ENCODE data around the gene PCYT2.
A peak's percentile ranks its signal among the peaks of the same experiment; 100 is the strongest.

Gene PCYT2

DNA sequence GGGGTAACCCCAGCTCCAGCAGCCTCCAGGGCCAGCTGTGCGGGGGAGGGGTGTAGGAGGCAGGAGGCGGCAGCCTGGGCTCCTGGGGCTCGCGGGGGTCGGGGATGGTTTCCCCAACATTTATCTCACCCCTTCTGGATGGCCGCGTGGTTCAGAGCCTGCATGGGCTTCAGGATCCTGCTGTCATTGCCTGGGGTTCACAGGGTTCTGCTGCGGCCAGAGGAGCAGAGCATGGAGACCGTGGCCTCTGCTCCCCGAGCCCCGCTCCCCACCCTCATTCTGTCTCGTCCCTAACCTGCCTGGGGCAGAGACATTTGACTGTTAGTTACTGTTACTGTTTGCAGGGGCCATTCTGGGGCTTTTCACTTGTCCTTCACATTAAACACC is 31.0 kb upstream of the PCYT2 start:
- DNase-seq, result no peak

DNA sequence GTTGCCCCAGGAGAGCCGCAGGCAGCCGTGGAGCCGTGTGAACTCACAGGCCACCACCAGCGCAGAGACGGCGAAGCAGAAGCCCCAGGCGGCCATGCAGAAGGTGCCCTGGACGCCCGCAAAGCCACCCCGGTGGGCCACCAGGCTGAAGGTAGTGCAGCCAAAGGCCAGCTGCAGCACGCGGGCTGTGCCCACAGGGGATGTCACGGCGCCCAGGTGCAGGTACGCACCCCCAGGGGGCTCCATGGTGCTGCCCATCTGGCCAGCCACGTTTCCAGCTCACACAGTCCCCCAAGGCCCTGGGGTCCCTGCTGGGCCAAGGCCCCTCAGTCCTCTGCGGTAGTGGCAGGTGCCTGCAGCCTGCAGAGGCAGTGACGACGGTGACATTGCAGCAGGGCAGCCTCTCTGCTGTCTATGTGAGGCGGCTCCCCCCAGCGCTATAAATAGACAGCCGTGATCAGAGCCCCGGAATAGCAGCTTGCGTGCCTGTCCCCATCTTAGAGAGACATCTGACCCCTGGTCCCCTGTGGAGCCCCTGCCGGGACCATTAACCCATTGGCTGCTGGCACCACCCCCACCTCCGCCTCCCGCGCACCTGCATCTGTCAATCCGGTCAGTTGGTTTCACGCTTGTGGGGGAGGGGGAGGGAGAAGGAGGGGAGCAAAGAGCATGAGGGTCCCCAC is 30.4 kb upstream of the PCYT2 start:
- peak; percentile 62 for DNase-seq

GRCh38 chr17:81940538-81941483 is 29.6 kb upstream of the PCYT2 start:
- DNase-seq, result peak; percentile 19

GRCh38 chr17:81939881-81940385 is 28.7 kb upstream of the PCYT2 start:
- DNase-seq, result peak; percentile 43

GRCh38 chr17:81939218-81939617 is 28.0 kb upstream of the PCYT2 start:
- peak; percentile 18 for DNase-seq

DNA sequence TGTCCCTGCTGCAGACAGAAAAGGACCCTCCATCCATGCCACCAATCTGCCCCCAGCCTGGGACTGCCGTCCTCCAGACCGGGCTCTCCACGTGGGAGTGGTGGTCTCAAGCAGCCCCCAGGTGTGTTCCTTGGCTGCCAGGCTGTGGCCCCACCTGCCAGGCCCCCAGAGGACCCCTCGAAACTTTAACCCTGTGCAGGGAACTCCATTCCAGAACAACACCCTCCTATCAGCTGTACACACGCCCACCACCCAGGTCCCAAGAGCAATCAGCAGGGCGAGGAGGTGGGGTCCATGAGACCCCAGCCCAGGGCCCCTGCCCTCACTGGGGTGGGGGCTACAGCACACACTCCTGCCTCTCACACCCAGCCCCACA is 24.5 kb upstream of the PCYT2 start:
- DNase-seq, result no peak

DNA sequence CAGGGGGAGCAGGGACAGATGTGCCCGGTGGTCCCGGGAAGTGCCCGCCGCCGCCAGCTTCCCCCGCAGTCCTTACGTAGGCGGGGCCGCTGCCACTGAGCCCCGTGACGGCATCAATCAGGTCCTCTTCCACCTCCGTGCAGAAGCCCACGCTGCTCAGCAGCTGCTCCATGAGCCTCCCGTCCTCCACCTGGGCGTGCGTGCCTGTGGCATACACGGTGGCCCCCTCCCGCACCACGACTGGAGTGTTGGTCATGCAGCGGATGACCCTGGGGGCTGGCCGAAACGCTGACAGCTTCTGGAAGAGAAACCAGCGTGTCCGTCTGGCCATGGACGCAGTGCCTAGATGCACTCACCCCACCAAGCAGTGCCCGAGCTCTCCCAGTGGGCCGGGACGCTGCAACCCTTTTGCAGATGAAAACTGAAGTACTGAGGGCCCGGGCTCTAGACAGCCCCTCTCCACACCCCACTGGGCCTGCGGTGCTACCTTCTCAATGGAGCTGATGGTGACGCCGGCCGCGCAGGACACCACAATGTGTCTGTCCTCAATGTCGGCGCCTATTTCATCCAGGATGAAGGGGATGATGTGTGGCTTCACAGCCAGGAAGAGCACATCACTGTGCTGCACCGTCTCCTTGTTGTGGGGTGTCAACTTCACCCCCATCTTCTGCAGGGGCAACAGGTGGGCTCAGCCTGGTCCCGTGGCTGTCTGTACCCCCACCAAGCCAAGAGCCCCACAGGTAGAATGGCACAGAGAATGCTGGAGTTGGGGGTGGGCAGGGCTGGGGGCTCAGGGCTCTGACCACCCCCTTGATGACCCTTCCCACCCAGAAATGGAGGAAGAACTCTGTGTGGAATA is 23.9 kb upstream of the PCYT2 start:
- DNase-seq, result no peak

GRCh38 chr17:81934098-81934757 is 23.0 kb upstream of the PCYT2 start:
- no peak for DNase-seq

GRCh38 chr17:81933178-81933699 is 22.0 kb upstream of the PCYT2 start:
- DNase-seq, result no peak

- DNase-seq, result peak; percentile 19
Measured at GRCh38 chr17:81932333-81932983, 21.3 kb upstream of the PCYT2 start.

GRCh38 chr17:81931557-81932332 is 20.5 kb upstream of the PCYT2 start:
- peak; percentile 35 for DNase-seq

DNA sequence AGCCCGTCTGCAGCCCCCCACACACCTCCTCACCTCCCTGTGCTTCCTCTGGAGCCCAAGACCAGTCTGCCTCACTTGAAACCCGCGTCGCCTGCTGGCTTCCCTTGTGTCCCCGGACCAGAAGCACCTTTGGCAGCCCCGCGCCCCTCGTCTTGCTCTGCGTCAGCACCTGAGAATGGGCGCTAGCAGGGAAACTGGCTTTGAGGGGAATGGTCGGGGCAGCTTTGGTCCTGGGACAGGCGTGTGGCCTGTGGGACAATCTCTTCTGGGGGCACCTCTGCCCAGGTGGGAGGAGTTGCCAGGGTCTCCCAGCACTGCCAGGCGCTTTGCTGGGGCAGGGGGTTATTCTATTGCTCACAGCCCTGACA is 20.0 kb upstream of the PCYT2 start:
- peak; percentile 25 for DNase-seq

- no peak for DNase-seq
Measured at GRCh38 chr17:81930142-81931125, 19.2 kb upstream of the PCYT2 start.

DNA sequence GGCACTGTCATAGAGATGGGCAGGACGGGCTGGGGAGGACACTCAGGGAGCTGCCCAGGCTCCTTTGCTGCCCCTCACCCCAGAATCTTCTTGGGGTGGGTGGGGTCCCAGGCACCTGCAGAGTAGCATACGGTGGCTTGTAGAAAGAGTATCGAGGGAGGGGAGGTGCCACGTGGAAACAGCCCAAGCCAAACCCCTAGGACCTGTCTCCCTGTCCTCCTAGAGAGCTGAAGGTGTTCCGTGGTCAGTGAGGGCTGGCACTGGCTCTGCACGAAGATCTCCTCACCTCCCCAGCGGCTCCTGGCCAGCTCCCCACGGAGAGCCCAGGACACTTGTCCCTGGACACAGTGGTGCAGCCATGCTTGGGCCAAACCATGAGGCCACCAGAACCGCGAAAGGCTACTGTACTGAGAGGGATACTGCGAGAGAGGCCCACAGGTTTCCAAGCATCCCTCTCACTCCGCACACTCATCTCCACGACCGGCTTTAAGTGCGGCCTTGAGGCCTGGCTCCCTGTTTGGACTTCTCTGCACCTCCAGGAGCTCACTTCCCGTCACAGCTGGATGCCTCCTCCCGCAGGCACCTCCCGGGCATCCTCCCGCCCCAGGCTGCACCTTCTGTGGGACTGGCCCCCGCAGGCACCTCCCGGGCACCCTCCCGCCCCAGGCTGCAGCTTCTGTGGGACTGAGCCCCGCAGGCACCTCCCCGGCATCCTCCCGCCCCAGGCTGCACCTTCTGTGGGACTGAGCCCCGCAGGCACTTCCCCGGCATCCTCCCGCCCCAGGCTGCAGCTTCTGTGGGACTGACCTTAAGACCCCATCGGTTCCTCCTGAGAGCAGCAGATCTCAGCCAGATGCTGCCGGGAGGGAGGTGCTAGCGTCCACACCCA is 18.3 kb upstream of the PCYT2 start:
- DNase-seq, result no peak

DNA sequence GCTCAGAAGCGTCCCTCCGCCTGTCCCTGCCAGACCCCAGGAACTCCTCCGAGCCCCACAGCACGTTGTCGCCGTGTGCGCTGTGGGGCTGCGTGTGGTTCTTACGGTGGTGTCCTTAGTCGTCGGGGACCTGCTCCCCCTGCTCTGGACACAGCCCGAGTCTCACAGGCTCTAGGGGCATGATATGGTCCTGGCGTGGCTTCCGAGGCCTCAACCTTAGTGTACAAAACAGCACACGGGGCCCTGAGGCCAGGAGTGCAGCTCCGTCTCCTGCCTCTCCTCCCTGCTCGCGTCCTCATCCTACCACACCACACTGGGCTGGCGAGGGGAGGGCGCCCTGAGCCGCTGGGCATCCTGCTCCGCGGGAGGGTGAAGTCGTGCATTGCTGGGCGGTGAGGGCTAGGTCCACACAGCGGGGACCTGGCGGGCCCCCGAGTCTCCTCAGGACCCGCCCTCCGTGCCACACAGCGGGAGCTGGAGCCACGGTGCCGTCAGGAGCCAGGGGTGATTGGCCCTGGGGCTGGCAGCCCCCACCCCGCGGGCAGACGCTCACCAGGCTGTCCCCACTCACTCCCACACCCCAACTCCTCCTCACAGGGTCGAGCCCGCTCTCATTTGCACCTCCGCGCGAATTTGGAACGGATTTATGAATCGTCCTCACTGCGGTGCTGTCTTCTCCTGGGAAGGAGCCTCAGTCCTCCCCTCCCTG is 17.5 kb upstream of the PCYT2 start:
- no peak for DNase-seq

DNA sequence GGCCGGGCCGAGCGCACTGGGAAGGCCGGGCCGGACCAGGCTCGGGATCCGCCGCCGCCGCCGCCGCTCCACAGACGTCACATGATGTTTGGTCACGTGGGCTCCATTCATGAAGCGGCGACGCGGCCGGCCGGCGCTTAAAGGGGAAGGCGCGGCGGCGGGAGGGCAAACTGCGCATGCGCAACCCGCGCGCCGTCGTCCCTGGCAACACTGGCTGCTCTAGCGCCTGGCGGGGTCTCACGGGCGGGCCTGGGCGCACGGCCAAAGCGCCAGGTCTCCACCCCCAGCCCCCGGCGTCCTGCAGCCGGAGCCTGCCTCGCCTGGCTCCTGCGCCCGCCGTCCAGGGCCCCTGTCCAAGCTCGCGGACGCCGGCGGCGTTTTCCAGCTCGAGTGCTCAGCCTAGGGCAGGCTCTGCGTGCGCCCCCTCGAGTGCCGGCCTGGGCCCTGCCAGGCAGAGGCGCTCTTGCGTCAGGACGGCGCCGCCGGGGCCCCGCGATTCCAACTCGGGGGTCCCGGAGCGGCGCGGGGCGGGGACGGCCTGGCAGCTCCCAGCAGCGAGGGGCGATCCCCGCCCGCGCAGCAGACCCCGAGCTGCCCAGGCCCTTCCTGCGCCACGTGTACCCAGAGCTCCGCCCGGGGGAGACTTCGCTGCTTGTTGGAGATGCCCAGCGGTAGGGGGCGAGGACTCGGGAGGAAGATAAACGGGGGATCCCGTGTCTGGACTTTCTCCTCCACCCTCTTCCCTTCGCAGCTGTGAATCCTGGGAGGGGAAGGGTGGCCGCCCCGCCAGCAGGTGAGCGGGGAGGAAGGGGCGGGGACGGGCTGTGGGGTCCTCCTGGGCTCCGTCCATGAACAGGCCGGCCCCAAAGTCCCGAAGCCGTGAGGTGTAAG is 16.7 kb upstream of the PCYT2 start, which contains the start of gene MAFG:
Gene MAFG, minus strand, starts transcription at position 83 of the 891 bp plus-strand sequence. CDS start 4,550 bp downstream, outside the sequence.
- DNase-seq, result peak; percentile 97
